GM03348 (cell line): ENCODE data around the gene KCNH6.

ENCODE experiments used
- DNase-seq: peaks from one replicate; pipeline ENCODE4 v3.0.0; 2012; ENCODE audit warnings: low spot score

Gene KCNH6, protein sequence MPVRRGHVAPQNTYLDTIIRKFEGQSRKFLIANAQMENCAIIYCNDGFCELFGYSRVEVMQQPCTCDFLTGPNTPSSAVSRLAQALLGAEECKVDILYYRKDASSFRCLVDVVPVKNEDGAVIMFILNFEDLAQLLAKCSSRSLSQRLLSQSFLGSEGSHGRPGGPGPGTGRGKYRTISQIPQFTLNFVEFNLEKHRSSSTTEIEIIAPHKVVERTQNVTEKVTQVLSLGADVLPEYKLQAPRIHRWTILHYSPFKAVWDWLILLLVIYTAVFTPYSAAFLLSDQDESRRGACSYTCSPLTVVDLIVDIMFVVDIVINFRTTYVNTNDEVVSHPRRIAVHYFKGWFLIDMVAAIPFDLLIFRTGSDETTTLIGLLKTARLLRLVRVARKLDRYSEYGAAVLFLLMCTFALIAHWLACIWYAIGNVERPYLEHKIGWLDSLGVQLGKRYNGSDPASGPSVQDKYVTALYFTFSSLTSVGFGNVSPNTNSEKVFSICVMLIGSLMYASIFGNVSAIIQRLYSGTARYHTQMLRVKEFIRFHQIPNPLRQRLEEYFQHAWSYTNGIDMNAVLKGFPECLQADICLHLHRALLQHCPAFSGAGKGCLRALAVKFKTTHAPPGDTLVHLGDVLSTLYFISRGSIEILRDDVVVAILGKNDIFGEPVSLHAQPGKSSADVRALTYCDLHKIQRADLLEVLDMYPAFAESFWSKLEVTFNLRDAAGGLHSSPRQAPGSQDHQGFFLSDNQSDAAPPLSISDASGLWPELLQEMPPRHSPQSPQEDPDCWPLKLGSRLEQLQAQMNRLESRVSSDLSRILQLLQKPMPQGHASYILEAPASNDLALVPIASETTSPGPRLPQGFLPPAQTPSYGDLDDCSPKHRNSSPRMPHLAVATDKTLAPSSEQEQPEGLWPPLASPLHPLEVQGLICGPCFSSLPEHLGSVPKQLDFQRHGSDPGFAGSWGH

DNA sequence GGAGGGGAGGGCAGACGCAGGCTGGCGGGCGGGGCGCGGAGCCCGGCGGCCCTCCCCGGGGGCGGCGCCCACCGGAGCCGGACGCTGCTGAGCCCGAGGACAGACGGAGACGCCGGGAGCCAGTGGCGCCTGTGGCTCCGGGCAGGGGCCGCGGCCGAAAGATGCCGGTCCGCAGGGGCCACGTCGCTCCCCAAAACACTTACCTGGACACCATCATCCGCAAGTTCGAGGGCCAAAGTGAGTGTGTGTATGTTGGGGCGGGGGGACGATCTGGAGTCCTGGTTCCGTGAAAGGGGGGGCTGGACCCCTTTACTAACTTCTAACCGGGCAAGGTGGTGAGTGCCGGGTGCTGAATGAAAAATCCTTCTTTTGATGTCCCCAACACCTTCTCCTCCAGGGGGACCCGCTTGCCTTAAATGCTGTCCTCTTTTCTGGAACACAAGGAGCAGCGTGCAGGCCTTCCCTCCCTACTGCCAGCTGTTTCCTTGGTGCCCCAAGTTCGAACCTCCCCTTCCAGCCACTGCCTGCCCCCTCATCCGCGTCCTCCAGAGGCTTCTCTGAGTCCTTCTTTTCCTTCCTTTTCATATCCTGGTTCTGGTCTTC, at the start of gene KCNH6:
Gene KCNH6, plus strand, starts transcription at position 106 of the 603 bp plus-strand sequence. Its CDS starts 56 bp downstream, at position 162.
- DNase-seq, result no peak

GRCh38 chr17:63474174-63474573, 49.0 kb upstream of the KCNH6 start:
- DNase-seq, result no peak

- no peak for DNase-seq
Measured at GRCh38 chr17:63474586-63475460, 48.3 kb upstream of the KCNH6 start.

DNA sequence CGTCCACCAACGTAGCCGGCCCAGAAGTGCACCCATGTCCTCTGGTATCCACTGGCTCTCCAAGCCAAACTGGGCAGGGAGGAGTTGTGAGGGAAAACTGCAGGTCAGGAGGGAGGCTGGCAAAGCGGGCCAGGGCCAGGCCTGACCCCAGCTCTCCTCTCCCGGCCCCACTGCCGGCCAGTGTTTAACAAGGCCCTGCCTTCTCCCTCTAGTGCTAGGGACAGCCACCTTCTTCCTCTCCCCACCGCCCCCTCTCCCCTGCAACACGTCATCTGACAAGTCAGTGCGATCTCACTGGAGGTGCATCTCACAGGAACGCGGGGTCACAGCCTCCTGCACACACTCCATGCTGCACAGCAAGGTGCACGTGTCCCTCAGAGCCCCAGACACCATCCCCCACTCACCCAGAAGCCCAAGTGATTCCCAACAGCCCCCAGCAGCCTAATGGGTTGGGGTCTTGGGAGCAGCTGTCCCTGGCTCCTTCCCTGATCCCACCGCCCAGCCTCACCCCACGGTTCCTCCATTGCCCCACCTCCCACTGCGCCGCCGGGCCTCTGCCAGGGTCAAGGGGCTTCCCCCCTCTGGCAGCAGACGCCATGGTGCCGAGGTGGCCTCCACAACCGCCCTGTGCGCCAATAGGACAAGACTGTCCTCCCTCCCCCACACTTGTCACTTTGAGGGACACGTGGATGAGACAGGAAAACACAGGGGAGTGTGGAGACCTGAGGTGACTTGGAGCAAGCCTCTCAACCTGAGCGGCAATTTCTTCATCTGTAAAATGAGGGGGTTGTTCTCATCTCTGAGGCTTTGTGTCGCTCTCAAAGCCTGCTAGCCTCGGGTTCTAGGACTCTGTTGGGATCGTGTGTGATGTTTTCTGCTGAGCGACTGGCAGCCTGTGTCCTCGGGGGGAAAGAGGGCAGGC, 47.4 kb upstream of the KCNH6 start:
- DNase-seq, result no peak

DNA sequence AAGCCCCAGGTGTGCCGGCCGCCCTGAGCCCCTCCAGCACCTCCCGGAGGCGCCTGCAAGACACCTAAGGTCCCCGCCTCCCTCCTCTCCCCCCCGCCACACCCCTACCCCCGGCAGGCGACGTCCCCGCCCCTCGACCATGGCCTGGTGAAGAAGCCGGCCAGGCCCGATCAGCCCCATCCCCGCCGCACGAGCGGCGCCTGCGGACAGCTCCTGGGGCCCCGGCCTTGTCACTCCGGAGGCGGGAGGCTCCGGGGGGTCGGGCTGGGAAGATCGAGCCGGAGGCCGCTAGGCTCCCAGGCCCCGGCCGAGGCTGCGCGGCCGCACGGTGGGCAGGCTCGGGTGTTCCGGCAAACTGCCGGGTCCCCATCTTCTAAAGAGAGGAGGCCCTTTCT, 46.7 kb upstream of the KCNH6 start:
- peak; percentile 61 for DNase-seq

- DNase-seq, result peak; percentile 69
Measured at GRCh38 chr17:63476854-63477479, 46.2 kb upstream of the KCNH6 start, which contains the start of gene ACE. TSS of gene ACE (plus strand) at chr17:63477061. CDS start at chr17:63477095, 34 bp downstream.

GRCh38 chr17:63477480-63478440, 45.4 kb upstream of the KCNH6 start:
- DNase-seq, result no peak

GRCh38 chr17:63478814-63479494, 44.2 kb upstream of the KCNH6 start:
- peak; percentile 98 for DNase-seq

DNA sequence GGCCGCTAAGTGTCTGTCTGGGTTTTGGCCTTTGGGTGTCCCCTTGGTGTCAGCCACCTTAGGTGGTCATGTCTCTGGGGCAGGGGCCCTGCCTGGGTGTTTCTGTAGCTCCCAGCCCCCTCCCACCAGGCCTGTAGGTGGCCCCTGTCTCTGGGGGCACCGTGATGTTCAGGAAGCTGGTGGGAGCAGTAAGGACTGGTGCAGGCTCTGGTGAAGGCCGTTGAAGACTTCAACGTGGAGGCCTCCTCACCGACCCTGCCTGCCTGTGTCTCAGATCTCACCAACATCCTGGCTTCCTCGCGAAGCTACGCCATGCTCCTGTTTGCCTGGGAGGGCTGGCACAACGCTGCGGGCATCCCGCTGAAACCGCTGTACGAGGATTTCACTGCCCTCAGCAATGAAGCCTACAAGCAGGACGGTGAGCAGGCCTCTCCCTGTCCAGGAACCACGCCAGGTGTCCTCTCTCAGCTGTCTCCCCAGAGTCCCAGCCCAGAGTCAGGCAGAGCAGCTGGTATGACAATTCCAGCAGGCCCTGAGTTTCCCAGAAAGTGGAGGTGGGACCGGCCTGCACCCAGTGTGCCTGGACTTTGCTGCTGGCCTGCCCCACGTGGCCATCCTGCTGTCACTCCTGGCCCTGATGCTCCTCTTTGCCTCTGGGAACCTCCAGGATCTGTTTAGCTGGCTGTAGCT, 43.5 kb upstream of the KCNH6 start:
- DNase-seq, result no peak

DNA sequence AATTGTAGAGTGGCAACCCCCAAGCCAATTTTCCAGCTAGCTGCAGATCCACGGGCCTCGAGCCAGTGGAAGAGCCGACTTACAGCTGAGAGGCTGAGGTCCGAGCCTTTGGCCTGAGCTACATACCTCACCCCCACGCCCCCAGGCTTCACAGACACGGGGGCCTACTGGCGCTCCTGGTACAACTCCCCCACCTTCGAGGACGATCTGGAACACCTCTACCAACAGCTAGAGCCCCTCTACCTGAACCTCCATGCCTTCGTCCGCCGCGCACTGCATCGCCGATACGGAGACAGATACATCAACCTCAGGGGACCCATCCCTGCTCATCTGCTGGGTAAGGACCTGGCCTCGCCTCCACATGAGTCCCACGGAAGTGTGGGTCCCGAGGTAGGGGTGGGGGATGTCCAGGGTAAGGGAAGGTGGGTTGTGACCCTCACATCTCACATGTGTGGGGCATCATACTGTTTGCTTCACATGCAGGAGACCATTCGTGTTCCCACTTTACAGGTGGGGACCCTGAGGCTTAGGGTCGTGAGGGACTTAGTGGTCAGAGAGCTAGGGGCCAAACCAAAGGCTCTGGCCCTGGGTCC, 42.9 kb upstream of the KCNH6 start:
- DNase-seq, result no peak

DNA sequence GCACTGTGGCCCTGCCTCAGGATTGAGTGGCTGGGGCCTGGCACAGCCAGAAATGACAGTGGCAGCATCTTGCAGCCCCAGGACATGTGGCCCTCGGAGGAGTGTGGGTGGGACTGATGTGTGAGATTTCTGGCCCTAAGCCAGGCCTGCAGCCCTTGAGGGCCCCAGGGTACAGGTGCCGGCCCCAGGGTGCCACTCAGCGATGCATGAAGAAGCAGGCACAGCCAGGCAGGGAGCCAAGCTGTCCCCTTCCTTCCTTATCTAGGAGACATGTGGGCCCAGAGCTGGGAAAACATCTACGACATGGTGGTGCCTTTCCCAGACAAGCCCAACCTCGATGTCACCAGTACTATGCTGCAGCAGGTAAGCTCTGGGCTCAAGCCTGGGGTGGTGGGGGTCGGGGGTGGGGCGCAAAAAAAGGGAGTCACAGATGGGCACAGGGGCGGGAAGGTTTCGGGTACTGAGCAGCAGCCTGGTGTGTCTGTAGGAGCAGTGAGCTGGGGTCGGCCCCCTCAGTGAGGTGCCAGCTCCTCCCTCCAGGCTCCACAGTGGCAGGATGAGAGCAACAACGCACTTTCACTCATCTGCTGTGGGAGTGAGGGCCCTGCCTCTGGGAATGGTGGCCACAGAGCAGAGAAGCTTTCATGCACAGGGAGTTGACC, 42.2 kb upstream of the KCNH6 start:
- no peak for DNase-seq

GRCh38 chr17:63481488-63481870, 41.7 kb upstream of the KCNH6 start:
- no peak for DNase-seq

- no peak for DNase-seq
Measured at GRCh38 chr17:63482509-63482908, 40.6 kb upstream of the KCNH6 start.

DNA sequence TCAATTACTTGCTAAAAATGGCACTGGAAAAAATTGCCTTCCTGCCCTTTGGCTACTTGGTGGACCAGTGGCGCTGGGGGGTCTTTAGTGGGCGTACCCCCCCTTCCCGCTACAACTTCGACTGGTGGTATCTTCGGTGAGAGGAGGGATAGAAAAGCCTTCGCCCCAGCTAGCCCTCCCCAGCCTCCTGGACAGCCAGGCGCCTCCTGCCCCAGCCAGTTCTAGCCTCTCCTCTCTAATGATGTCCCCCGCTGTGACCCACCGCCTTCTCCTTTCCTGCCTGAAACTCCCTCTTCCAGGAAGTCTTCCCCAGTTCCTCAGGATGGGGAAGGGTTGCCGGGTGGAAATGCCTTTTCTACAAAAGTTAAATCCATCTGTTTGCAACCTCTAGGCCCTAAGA, 40.1 kb upstream of the KCNH6 start:
- no peak for DNase-seq

- no peak for DNase-seq
Measured at GRCh38 chr17:63483655-63484575, 39.2 kb upstream of the KCNH6 start.
